WTC11 (cell line): ENCODE measurements around the gene IRAK4. TPM values are rescaled to one million over a fixed set of nuclear protein-coding genes. Genes with fewer than 3 reads are reported as not detected.

Experiments used
- ATAC-seq: fragments of 200-7000 bp; cut with Tn5 transposase; 2 replicates; pipeline ENCODE4 v1.10.0; 2021; ENCODE audit warnings: mild to moderate bottlenecking, moderate library complexity
- CTCF ChIA-PET: fragments of 300-600 bp; sonication (Branson Sonifier 250); formaldehyde crosslinking; loops from one replicate; lab custom pipeline; 2021; ENCODE audit warnings: antibody characterized with exemption; lab: Charles Lee
- POLR2A ChIA-PET: fragments of 350-600 bp; sonication (Branson Sonifier 250); formaldehyde crosslinking; loops from one replicate; lab custom pipeline; 2021; ENCODE audit warnings: antibody characterized with exemption; lab: Charles Lee
- DNase-seq: peaks from one replicate; pipeline ENCODE4 v3.0.0; 2021; ENCODE audit warnings: low spot score
- H3K27ac Mint-ChIP-seq: 2 replicates; pipeline ENCODE4 v1.8.0; 2021; ENCODE audit warnings: mixed read lengths
- H3K27me3 Mint-ChIP-seq: 2 replicates; pipeline ENCODE4 v1.8.0; 2021; ENCODE audit warnings: low read depth, mild to moderate bottlenecking, moderate library complexity, mixed read lengths
- H3K36me3 Mint-ChIP-seq: 2 replicates; pipeline ENCODE4 v1.8.0; 2021; ENCODE audit warnings: mixed read lengths
- H3K4me1 Mint-ChIP-seq: 2 replicates; pipeline ENCODE4 v1.8.0; 2022; ENCODE audit warnings: mixed read lengths
- H3K4me3 Mint-ChIP-seq: 2 replicates; pipeline ENCODE4 v1.8.0; 2021; ENCODE audit warnings: mild to moderate bottlenecking, moderate library complexity, mixed read lengths
- H3K9me3 Mint-ChIP-seq: 2 replicates; pipeline ENCODE4 v1.8.0; 2021; ENCODE audit warnings: mixed read lengths
- ATF6 ChIP-seq: sonication (generic); formaldehyde crosslinking; IDR thresholded peaks from 2 replicates; pipeline ENCODE4 v1.8.1; 2023; ENCODE audit warnings: mild to moderate bottlenecking, missing genetic modification reagents
- CREM ChIP-seq: sonication (generic); formaldehyde crosslinking; IDR thresholded peaks from 2 replicates; pipeline ENCODE4 v1.8.1; 2022; ENCODE audit warnings: mild to moderate bottlenecking, missing genetic modification reagents, moderate library complexity
- EMX1 ChIP-seq: fragments of 250-450 bp; sonication (Bioruptor Pico); IDR thresholded peaks from 2 replicates; pipeline ENCODE4 v1.8.0; 2021; ENCODE audit warnings: mild to moderate bottlenecking
- ESRRA ChIP-seq: sonication (generic); formaldehyde crosslinking; IDR thresholded peaks from 2 replicates; pipeline ENCODE4 v1.8.1; 2022; ENCODE audit warnings: mild to moderate bottlenecking, missing genetic modification reagents, borderline replicate concordance
- FOXK1 ChIP-seq: sonication (generic); formaldehyde crosslinking; IDR thresholded peaks from 2 replicates; pipeline ENCODE4 v1.8.0; 2022; ENCODE audit warnings: mild to moderate bottlenecking, moderate library complexity, missing genetic modification reagents
- GRHL2 ChIP-seq: fragments of 250-450 bp; sonication (Bioruptor Pico); IDR thresholded peaks from 2 replicates; pipeline ENCODE4 v1.8.0; 2022; ENCODE audit warnings: mild to moderate bottlenecking, moderate library complexity; ENCODE audit not compliant: insufficient replicate concordance, severe bottlenecking
- MAX ChIP-seq: sonication (generic); formaldehyde crosslinking; IDR thresholded peaks from 2 replicates; pipeline ENCODE4 v1.8.0; 2022; ENCODE audit warnings: mild to moderate bottlenecking, missing genetic modification reagents
- PRDM15 ChIP-seq: sonication (generic); formaldehyde crosslinking; IDR thresholded peaks from 2 replicates; pipeline ENCODE4 v1.8.0; 2022; ENCODE audit warnings: missing genetic modification reagents
- SMAD3 ChIP-seq: sonication (generic); formaldehyde crosslinking; IDR thresholded peaks from 2 replicates; pipeline ENCODE4 v1.8.0; 2022; ENCODE audit warnings: missing genetic modification reagents, mild to moderate bottlenecking, borderline replicate concordance
- TP53 ChIP-seq: sonication (generic); formaldehyde crosslinking; IDR thresholded peaks from 2 replicates; pipeline ENCODE4 v1.8.1; 2023; ENCODE audit warnings: mild to moderate bottlenecking, missing genetic modification reagents
- ZNF138 ChIP-seq: sonication (generic); formaldehyde crosslinking; conservative IDR thresholded peaks from 2 replicates; pipeline ENCODE4 v1.8.1; 2022; ENCODE audit warnings: mild to moderate bottlenecking, moderate library complexity, missing genetic modification reagents
- ZNF232 ChIP-seq: sonication (generic); formaldehyde crosslinking; IDR thresholded peaks from 2 replicates; pipeline ENCODE4 v1.8.0; 2022; ENCODE audit warnings: mild to moderate bottlenecking, missing genetic modification reagents
- ZNF423 ChIP-seq: fragments of 250-450 bp; sonication (Bioruptor Pico); IDR thresholded peaks from 2 replicates; pipeline ENCODE4 v2.1.2; 2022; ENCODE audit warnings: mild to moderate bottlenecking, moderate library complexity
- total RNA-seq: library from RNA; stranded (reverse); gene quantifications from 3 replicates; pipeline ENCODE4 v1.2.3, GENCODE V29; 2021

The IRAK4 gene
- total RNA-seq, 1 experiment from 2014 or later, result 6.5 TPM

GRCh38 chr12:43733687-43734086, 25.1 kb upstream of the IRAK4 start:
- no peak for ATAC-seq
- H3K9me3 Mint-ChIP-seq, result no peaks in the 10 kb centered on the region
- no peaks in the 10 kb centered on the region for H3K27me3 Mint-ChIP-seq
- H3K36me3 Mint-ChIP-seq, result peaks cover 9% of the 10 kb centered on the region
- H3K27ac Mint-ChIP-seq, result no peak overlapping the region
- TF ChIP-seq MAX (CRISPR knock-in tag) (no peak), CREM (no peak), ZNF138 (CRISPR knock-in tag) (no peak), ZNF232 (CRISPR knock-in tag) (no peak), EMX1 (CRISPR knock-in tag) (no peak), ATF6 (no peak), TP53 (CRISPR knock-in tag) (no peak)
- TF ChIP-seq, all 79 proteins: peak for 0
- CTCF ChIA-PET, result no interaction called here
- POLR2A ChIA-PET, result no interaction called here
- Mint-ChIP-seq H3K4me1 (peaks cover 13% of the 10 kb centered on the region), H3K4me3 (no peak overlapping the region)
- no peak for DNase-seq

GRCh38 chr12:43736927-43737440, 21.8 kb upstream of the IRAK4 start:
- DNase-seq, result no peak
- H3K36me3 Mint-ChIP-seq, result peaks cover 7% of the 10 kb centered on the region
- no peak for TF ChIP-seq ZNF423 (CRISPR knock-in tag)
- CTCF ChIA-PET, result no interaction called here
- peaks cover 13% of the 10 kb centered on the region for H3K4me1 Mint-ChIP-seq
- POLR2A ChIA-PET, result interaction anchor here (0.6 kb wide), 1 partner anchor 184 kb away, joined by 3 read pairs; no protein-coding TSS in a partner anchor
- ATAC-seq, result no peak
- H3K4me3 Mint-ChIP-seq, result no peak overlapping the region
- no peaks in the 10 kb centered on the region for H3K9me3 Mint-ChIP-seq
- no peaks in the 10 kb centered on the region for H3K27me3 Mint-ChIP-seq
- 0 out of 2 replicates have a peak overlapping the region, but pooled peaks have one; percentile 49 for H3K27ac Mint-ChIP-seq

GRCh38 chr12:43737646-43738045, 21.1 kb upstream of the IRAK4 start:
- peaks cover 9% of the 10 kb centered on the region for H3K36me3 Mint-ChIP-seq
- POLR2A ChIA-PET, result no interaction called here
- no peak for TF ChIP-seq ZNF232 (CRISPR knock-in tag)
- no peak for TF ChIP-seq PRDM15 (CRISPR knock-in tag)
- TF ChIP-seq FOXK1 (CRISPR knock-in tag), result no peak
- TF ChIP-seq ESRRA, result no peak
- no peak for TF ChIP-seq ATF6
- no peak for TF ChIP-seq SMAD3 (CRISPR knock-in tag)
- TF ChIP-seq GRHL2 (CRISPR knock-in tag), result no peak
- DNase-seq, result no peak
- H3K4me1 Mint-ChIP-seq, result peaks cover 13% of the 10 kb centered on the region
- H3K9me3 Mint-ChIP-seq, result no peaks in the 10 kb centered on the region
- H3K27ac Mint-ChIP-seq, result no peak overlapping the region
- no peak overlapping the region for H3K4me3 Mint-ChIP-seq
- no peaks in the 10 kb centered on the region for H3K27me3 Mint-ChIP-seq
- ATAC-seq, result no peak
- CTCF ChIA-PET, result no interaction called here
